ENCODE results near the gene SPRED3. TPM values are rescaled to one million over a fixed set of nuclear protein-coding genes. Genes with fewer than 3 reads are reported as not detected.

Gene SPRED3
- total and polyA plus RNA-seq, 9 of the 15 experiments (the other 6 are each of a cell fraction or from before 2014, with no cell fraction given), result 0.05 to 1.3 (median 0.36) TPM

GRCh38 chr19:38381138-38381537 lies 7.4 kb upstream of the SPRED3 start:
- Histone ChIP-seq H3K9me1 (ENCODE audit: control insufficient read depth, insufficient read depth, low read length) (peaks cover 3% of the 10 kb centered on the region), H3K4me2 (ENCODE audit: insufficient read depth, low read length) (no peak overlapping the region), H2AFZ (ENCODE audit: low read depth, low read length) (no peak overlapping the region), H3K36me3 (ENCODE audit: control insufficient read depth, insufficient read depth, low read length) (peaks cover 96% of the 10 kb centered on the region), H3K4me1 (replicated peaks in 1 of 2; ENCODE audit: control insufficient read depth in 2 of 2, insufficient read depth in 2 of 2, low read length in 2 of 2) (peaks cover 6 to 11% of the 10 kb centered on the region in 2 experiments; a peak in 4 of 5 replicates), H3K4me3 (no peak overlapping the region), H3K27me3 (ENCODE audit: control insufficient read depth in 2 of 2, insufficient read depth in 2 of 2, low read length in 2 of 2) (no peaks in the 10 kb centered on the region), H3K27ac (ENCODE audit: extremely low read depth, low read depth, low read length) (no peak overlapping the region), H3K9ac (ENCODE audit: insufficient read depth in 1 of 2, low read depth in 2 of 2, low read length in 2 of 2) (no peak overlapping the region), H4K20me1 (replicated peaks; ENCODE audit: control insufficient read depth, insufficient read depth, low read length) (peaks cover 9% of the 10 kb centered on the region), H3K9me3 (replicated peaks; ENCODE audit: control insufficient read depth, insufficient read depth, low read depth, low read length) (no peaks in the 10 kb centered on the region), H3K79me2 (ENCODE audit: control insufficient read depth, insufficient read depth, low read length) (peaks cover 32% of the 10 kb centered on the region)
- DNase-seq (ENCODE audit: extremely low read depth in 1 of 4, low spot score in 3 of 4) (no peak), ATAC-seq (no peak), FAIRE-seq (no peak)
- 92% methylated on average over 7 of the region's 9 CpGs for WGBS (ENCODE audit: insufficient coverage, low coverage, missing lambda C conversion rate)
- no TSS peak for BruUV-seq (replicated peaks)
- ChIA-PET POLR2A (interaction anchor here (0.6 to 0.8 kb wide), 3 partner anchors 9 to 263 kb away, joined by 3 to 5 read pairs (median 4); no protein-coding TSS in a partner anchor), CTCF (ENCODE audit: low intra/inter-chr PET ratio) (no interaction called here)
- intact Hi-C loops (cut with micrococcal nuclease) (no loop called here), in situ Hi-C loops (cut with MboI) (no loop called here)
- TF ChIP-seq TGIF2 (CRISPR knock-in tag; IDR thresholded peaks at IDR 0.05), result no peak
- no peak for TF ChIP-seq ZNF232 (CRISPR knock-in tag; IDR thresholded peaks at IDR 0.05)
- no peak for TF ChIP-seq MBD2 (IDR thresholded peaks at IDR 0.05; ENCODE audit: borderline replicate concordance, low read depth)
- TF ChIP-seq HNRNPL (IDR thresholded peaks at IDR 0.05; ENCODE audit: low read depth, low read length), result no peak
- 0 out of 2 replicates have a peak, but pooled peaks have one; percentile 10 for TF ChIP-seq BCOR (IDR thresholded peaks at IDR 0.05)
- TF ChIP-seq NUFIP1 (IDR thresholded peaks at IDR 0.05; ENCODE audit: partially characterized antibody), result no peak
- no peak for TF ChIP-seq CHD7 (IDR thresholded peaks at IDR 0.05; ENCODE audit: low read depth, low read length)
- TF ChIP-seq SIX5 (IDR thresholded peaks at IDR 0.05; ENCODE audit: borderline replicate concordance in 1 of 2, insufficient read depth in 1 of 2, low read depth in 1 of 2, low read length in 2 of 2), result no peak
- peak; percentile 58 for TF ChIP-seq RBM25 (IDR thresholded peaks at IDR 0.05; ENCODE audit: low read depth, low read length, severe bottlenecking)
- TF ChIP-seq SRF (CRISPR knock-in tag; IDR thresholded peaks at IDR 0.05), result no peak
- no peak for TF ChIP-seq ZNF655 (CRISPR knock-in tag; IDR thresholded peaks at IDR 0.05)
